HL-60 (cell line): ENCODE measurements around the gene JMY.

Experiments
- SPI1 ChIP-seq: IDR thresholded peaks from 2 replicates; pipeline ENCODE4 v1.6.1; 2012; ENCODE audit warnings: low read depth, mild to moderate bottlenecking, borderline replicate concordance
- TF ChIP-seq, protein P1 (sequence below): IDR thresholded peaks from one replicate; pipeline ENCODE4 v1.5.1; 2011; ENCODE audit warnings: low read length, control low read depth, inconsistent platforms; ENCODE audit not compliant: insufficient read depth
- TF ChIP-seq, protein P2 (sequence below): IDR thresholded peaks from 2 replicates; pipeline ENCODE4 v1.6.1; 2012; ENCODE audit warnings: low read depth; ENCODE audit not compliant: insufficient replicate concordance

GRCh38 chr5:79330071-79330470 is 94.1 kb downstream of the JMY start:
- TF ChIP-seq, protein P1, sequence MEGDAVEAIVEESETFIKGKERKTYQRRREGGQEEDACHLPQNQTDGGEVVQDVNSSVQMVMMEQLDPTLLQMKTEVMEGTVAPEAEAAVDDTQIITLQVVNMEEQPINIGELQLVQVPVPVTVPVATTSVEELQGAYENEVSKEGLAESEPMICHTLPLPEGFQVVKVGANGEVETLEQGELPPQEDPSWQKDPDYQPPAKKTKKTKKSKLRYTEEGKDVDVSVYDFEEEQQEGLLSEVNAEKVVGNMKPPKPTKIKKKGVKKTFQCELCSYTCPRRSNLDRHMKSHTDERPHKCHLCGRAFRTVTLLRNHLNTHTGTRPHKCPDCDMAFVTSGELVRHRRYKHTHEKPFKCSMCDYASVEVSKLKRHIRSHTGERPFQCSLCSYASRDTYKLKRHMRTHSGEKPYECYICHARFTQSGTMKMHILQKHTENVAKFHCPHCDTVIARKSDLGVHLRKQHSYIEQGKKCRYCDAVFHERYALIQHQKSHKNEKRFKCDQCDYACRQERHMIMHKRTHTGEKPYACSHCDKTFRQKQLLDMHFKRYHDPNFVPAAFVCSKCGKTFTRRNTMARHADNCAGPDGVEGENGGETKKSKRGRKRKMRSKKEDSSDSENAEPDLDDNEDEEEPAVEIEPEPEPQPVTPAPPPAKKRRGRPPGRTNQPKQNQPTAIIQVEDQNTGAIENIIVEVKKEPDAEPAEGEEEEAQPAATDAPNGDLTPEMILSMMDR, result no peak
- TF ChIP-seq, protein P2, sequence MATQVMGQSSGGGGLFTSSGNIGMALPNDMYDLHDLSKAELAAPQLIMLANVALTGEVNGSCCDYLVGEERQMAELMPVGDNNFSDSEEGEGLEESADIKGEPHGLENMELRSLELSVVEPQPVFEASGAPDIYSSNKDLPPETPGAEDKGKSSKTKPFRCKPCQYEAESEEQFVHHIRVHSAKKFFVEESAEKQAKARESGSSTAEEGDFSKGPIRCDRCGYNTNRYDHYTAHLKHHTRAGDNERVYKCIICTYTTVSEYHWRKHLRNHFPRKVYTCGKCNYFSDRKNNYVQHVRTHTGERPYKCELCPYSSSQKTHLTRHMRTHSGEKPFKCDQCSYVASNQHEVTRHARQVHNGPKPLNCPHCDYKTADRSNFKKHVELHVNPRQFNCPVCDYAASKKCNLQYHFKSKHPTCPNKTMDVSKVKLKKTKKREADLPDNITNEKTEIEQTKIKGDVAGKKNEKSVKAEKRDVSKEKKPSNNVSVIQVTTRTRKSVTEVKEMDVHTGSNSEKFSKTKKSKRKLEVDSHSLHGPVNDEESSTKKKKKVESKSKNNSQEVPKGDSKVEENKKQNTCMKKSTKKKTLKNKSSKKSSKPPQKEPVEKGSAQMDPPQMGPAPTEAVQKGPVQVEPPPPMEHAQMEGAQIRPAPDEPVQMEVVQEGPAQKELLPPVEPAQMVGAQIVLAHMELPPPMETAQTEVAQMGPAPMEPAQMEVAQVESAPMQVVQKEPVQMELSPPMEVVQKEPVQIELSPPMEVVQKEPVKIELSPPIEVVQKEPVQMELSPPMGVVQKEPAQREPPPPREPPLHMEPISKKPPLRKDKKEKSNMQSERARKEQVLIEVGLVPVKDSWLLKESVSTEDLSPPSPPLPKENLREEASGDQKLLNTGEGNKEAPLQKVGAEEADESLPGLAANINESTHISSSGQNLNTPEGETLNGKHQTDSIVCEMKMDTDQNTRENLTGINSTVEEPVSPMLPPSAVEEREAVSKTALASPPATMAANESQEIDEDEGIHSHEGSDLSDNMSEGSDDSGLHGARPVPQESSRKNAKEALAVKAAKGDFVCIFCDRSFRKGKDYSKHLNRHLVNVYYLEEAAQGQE, result no peak
- TF ChIP-seq SPI1, result no peak
